OCI-LY1 (cell line): ENCODE data around the gene LLGL2.

Experiments
- H2AFZ ChIP-seq: fragments of 200-600 bp; sonication (generic), shearing (Covaris generic); 2 replicates; pipeline ENCODE4 v1.6.0; 2014; ENCODE audit warnings: antibody characterized with exemption, mild to moderate bottlenecking, low read length
- H3F3A ChIP-seq: fragments of 200-600 bp; sonication (generic), shearing (Covaris generic); 2 replicates; pipeline ENCODE4 v1.6.0; 2014; ENCODE audit warnings: mild to moderate bottlenecking, antibody characterized with exemption, low read length, moderate library complexity; ENCODE audit not compliant: insufficient read depth
- H3K27ac ChIP-seq: fragments of 200-600 bp; sonication (generic); 2 replicates; pipeline ENCODE4 v1.5.1; 2014; ENCODE audit warnings: low read length, mixed run types, mild to moderate bottlenecking, low read depth; ENCODE audit not compliant: poor library complexity, severe bottlenecking
- H3K27me3 ChIP-seq: fragments of 200-600 bp; sonication (generic); 2 replicates; pipeline ENCODE4 v1.6.0; 2014; ENCODE audit warnings: antibody characterized with exemption, mild to moderate bottlenecking, low read length, moderate library complexity; ENCODE audit not compliant: insufficient read depth
- H3K36me3 ChIP-seq: fragments of 200-600 bp; sonication (generic); 2 replicates; pipeline ENCODE4 v1.6.1; 2014; ENCODE audit warnings: mild to moderate bottlenecking, antibody characterized with exemption, low read length, moderate library complexity, mixed read lengths; ENCODE audit not compliant: insufficient read depth
- H3K4me1 ChIP-seq: fragments of 200-600 bp; sonication (generic); 2 replicates; pipeline ENCODE4 v1.5.1; 2014; ENCODE audit warnings: mild to moderate bottlenecking, low read length, moderate library complexity; ENCODE audit not compliant: insufficient read depth, severe bottlenecking
- H3K4me2 ChIP-seq: fragments of 200-600 bp; sonication (generic), shearing (Covaris generic); 2 replicates; pipeline ENCODE4 v1.6.1; 2014; ENCODE audit warnings: low read length
- H3K4me3 ChIP-seq: fragments of 200-600 bp; sonication (generic); 2 replicates; pipeline ENCODE4 v1.5.1; 2014; ENCODE audit warnings: low read length, low read depth, mild to moderate bottlenecking, mixed read lengths; ENCODE audit not compliant: poor library complexity, severe bottlenecking
- H3K79me2 ChIP-seq: fragments of 200-600 bp; shearing (Covaris generic); 2 replicates; pipeline ENCODE4 v1.6.1; 2016; ENCODE audit warnings: mixed run types, low read length, mixed read lengths; ENCODE audit not compliant: insufficient read depth
- H3K9ac ChIP-seq: fragments of 200-600 bp; sonication (generic), shearing (Covaris generic); 2 replicates; pipeline ENCODE4 v1.6.1; 2014; ENCODE audit warnings: mild to moderate bottlenecking, low read length, mixed read lengths
- H3K9me2 ChIP-seq: fragments of 200-600 bp; sonication (generic), shearing (Covaris generic); 2 replicates; pipeline ENCODE4 v1.6.1; 2014; ENCODE audit warnings: low read depth, mild to moderate bottlenecking, low read length, mixed read lengths
- H3K9me3 ChIP-seq: fragments of 200-600 bp; shearing (Covaris generic); 2 replicates; pipeline ENCODE4 v1.6.1; 2014; ENCODE audit warnings: low read length, mixed read lengths
- H4K20me1 ChIP-seq: fragments of 200-600 bp; sonication (generic), shearing (Covaris generic); 2 replicates; pipeline ENCODE4 v1.6.0; 2016; ENCODE audit warnings: mild to moderate bottlenecking, low read length; ENCODE audit not compliant: insufficient read depth
- EZH2 ChIP-seq: fragments of 200-600 bp; sonication (generic), shearing (Covaris generic); IDR thresholded peaks from 2 replicates; pipeline ENCODE4 v1.8.0; 2017; ENCODE audit warnings: borderline replicate concordance, mixed run types, mild to moderate bottlenecking, antibody characterized with exemption, low read length, moderate library complexity, mixed read lengths
- TF ChIP-seq, protein P1 (sequence below): fragments of 200-600 bp; sonication (generic), shearing (Covaris generic); IDR thresholded peaks from 2 replicates; pipeline ENCODE4 v1.5.1; 2017; ENCODE audit warnings: mild to moderate bottlenecking, antibody characterized with exemption, low read length, moderate library complexity, mixed read lengths

LLGL2 gene

GRCh38 chr17:75564195-75564594 lies 38.7 kb downstream of the LLGL2 start:
- no peak overlapping the region for H3K9ac ChIP-seq
- no peaks in the 10 kb centered on the region for H3K4me1 ChIP-seq
- no peak overlapping the region for H3K27ac ChIP-seq
- no peak overlapping the region for H3K4me2 ChIP-seq
- no peaks in the 10 kb centered on the region for H3K9me2 ChIP-seq
- no peaks in the 10 kb centered on the region for H3K79me2 ChIP-seq
- no peaks in the 10 kb centered on the region for H3F3A ChIP-seq
- no peaks in the 10 kb centered on the region for H3K36me3 ChIP-seq
- H3K9me3 ChIP-seq: no peaks in the 10 kb centered on the region
- no peak overlapping the region for H3K4me3 ChIP-seq
- no peaks in the 10 kb centered on the region for H4K20me1 ChIP-seq
- TF ChIP-seq, protein P1, sequence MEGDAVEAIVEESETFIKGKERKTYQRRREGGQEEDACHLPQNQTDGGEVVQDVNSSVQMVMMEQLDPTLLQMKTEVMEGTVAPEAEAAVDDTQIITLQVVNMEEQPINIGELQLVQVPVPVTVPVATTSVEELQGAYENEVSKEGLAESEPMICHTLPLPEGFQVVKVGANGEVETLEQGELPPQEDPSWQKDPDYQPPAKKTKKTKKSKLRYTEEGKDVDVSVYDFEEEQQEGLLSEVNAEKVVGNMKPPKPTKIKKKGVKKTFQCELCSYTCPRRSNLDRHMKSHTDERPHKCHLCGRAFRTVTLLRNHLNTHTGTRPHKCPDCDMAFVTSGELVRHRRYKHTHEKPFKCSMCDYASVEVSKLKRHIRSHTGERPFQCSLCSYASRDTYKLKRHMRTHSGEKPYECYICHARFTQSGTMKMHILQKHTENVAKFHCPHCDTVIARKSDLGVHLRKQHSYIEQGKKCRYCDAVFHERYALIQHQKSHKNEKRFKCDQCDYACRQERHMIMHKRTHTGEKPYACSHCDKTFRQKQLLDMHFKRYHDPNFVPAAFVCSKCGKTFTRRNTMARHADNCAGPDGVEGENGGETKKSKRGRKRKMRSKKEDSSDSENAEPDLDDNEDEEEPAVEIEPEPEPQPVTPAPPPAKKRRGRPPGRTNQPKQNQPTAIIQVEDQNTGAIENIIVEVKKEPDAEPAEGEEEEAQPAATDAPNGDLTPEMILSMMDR: no peak
- no peak overlapping the region for H2AFZ ChIP-seq
- H3K27me3 ChIP-seq: peaks cover 4% of the 10 kb centered on the region

DNA sequence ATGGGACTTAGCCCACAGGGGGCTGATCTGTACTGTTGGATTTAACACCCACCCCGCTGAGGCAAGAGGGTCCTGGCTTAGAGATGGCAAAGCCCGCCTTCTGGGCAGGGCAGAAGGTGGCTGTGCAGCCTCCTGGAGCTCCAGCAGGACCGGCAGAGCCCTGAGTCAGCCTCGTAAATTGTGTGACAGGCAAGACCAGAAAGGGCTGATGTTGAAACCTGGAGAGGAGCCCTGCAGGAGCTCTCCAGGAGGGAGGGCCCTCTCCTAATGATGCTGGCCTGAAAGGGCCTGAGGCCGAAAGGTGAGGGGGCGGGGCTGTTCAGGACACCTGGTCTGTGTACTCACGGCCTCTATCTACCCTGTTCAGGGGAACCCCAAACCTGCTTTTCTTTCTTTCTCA lies 39.6 kb downstream of the LLGL2 start:
- Histone ChIP-seq H3K36me3 (no peaks in the 10 kb centered on the region), H3K9ac (no peak overlapping the region), H3K9me3 (no peaks in the 10 kb centered on the region), H4K20me1 (no peaks in the 10 kb centered on the region), H3K27me3 (no peaks in the 10 kb centered on the region; the same call in none of the 2 replicates), H3K4me3 (no peak overlapping the region), H3K79me2 (no peaks in the 10 kb centered on the region), H3K9me2 (no peaks in the 10 kb centered on the region), H3K4me1 (no peaks in the 10 kb centered on the region), H2AFZ (no peak overlapping the region), H3F3A (no peaks in the 10 kb centered on the region), H3K27ac (no peak overlapping the region), H3K4me2 (no peak overlapping the region)
- TF ChIP-seq, protein P1: no peak
- TF ChIP-seq EZH2: no peak

DNA sequence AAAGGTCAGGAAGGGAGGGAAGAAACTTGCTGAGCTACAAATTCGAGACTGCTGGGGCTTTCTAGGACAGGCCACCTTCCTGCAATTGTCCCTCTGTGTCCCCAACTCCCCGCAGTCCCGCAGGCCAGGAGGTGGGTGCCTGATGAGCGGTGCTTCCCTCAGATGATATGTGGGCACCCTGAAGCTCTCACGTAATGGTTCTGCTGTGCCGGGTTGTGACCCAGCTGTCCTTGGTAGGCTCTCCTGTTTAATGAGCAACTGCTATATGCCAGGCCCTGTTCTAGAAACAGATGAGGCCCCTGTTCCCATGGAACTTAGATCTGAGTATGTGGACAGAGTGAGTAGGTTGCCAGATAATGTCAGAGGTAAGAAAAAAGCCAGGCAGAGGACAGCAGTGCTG lies 40.1 kb downstream of the LLGL2 start:
- Histone ChIP-seq H3K4me1 (peaks cover under 1% of the 10 kb centered on the region), H3K36me3 (no peaks in the 10 kb centered on the region), H2AFZ (no peak overlapping the region), H3K4me3 (no peak overlapping the region), H3K9me3 (no peaks in the 10 kb centered on the region), H4K20me1 (no peaks in the 10 kb centered on the region), H3F3A (no peaks in the 10 kb centered on the region), H3K9ac (no peak overlapping the region), H3K9me2 (no peaks in the 10 kb centered on the region), H3K79me2 (no peaks in the 10 kb centered on the region), H3K4me2 (no peak overlapping the region), H3K27ac (no peak overlapping the region), H3K27me3 (no peaks in the 10 kb centered on the region; the same call in none of the 2 replicates)
- TF ChIP-seq EZH2: no peak
- TF ChIP-seq, protein P1: no peak
